ENCODE measurements around the gene LSM3. TPM values are rescaled to one million over a fixed set of nuclear protein-coding genes. Genes with fewer than 3 reads are reported as not detected.

The LSM3 gene
- total RNA-seq, 2 experiments from 2014 or later: 26.3 to 27.2 TPM

DNA sequence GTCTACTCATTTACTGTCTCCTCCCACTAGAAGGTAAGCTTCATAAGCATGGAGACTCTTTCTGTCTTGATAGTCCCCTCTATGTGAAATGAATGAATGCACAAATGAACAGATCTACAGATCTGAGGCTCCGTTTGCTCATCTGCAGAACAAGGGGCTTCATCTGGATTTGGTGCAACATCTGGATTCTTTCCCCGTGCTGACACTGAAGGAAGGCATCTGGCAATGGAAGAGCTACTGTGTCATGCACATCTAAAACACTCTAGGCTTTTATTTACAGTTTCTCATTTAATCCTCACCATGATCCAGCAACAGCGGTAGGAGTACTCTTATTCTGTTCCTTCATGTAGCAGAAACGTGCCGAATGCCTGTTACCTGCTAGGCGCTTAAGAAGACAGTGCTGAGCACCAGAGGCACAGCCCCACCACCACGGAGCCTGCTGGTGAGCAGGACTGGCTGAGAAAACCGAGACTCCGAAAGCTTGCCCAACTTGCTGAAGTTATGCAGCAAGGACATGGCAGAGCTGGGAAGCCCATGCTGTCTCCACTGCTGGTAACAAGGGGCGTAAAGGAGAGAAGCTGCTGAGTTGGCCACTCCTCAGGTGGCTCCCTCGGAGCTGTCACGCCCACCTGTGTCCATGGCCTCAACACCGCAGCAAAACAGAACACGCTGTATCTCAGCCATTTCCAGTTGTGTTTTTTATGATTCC is 31.1 kb downstream of the LSM3 start:
- Mint-ChIP-seq H3K36me3 (no peaks in the 10 kb centered on the region), H3K27me3 (no peaks in the 10 kb centered on the region), H3K4me3 (no peak overlapping the region)

DNA sequence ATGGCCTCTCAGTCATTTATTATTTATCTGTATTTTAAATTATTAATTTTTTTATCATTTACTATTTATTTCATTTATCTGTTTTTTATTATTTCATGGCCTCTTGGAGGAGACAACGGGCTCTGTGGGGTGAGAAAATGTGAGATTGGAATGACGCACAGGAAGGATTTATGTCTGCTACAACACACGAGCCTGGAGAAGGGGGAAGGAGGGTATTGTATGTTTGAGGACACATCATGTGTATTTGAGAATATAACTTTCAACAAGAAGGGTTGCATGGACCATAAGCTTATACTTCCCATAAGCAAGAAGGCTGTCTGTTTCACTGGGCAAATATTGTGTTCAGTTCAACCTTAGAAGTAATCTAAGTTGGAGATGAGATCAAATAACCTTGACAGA is 31.7 kb downstream of the LSM3 start:
- H3K27ac Mint-ChIP-seq: no peak overlapping the region
- H3K4me3 Mint-ChIP-seq: no peak overlapping the region
- no peak for DNase-seq
- H3K27me3 Mint-ChIP-seq: no peaks in the 10 kb centered on the region
- H3K36me3 Mint-ChIP-seq: no peaks in the 10 kb centered on the region
- H3K4me1 Mint-ChIP-seq: no peaks in the 10 kb centered on the region
- no peaks in the 10 kb centered on the region for H3K9me3 Mint-ChIP-seq

More for the DNA sequence above, 31.1 kb downstream of the LSM3 start:
- Mint-ChIP-seq H3K9me3 (no peaks in the 10 kb centered on the region), H3K27ac (no peak overlapping the region), H3K4me1 (no peaks in the 10 kb centered on the region)
- no peak for DNase-seq

DNA sequence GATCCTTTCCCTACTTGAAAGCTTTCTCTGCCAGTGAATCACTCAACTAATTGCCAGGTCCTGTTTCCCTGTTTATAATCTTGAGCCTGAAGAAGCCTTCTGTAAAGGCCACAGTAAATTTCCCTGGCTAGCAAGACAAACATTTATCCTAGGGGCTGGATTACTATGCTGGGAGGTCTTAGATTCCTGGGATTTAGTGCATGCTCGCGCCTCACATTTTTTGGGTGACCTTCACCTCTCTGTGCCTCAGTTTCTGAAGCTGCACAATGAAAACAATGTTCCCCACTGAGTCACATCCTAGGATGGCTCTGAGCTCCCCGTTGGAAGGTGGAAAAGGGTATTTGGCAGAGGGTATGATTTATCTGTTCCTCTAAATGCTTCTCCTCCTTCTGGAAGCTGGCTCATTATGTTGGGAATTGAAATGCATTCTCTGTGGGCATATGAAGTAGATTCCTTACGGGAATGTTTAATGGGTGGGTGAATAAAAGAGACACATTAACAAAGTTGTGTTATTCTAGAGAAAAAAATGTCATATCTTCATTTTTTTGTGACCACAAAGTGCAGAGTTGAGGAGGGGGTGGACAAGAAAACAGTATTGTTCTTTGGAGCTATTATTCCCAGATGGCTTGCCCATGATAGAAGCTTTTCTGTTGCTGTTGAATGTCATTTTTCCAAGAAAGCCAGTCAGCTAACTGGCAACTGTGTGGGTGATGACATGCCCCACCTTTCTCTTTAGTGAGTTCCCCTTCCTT is 32.4 kb downstream of the LSM3 start:
- H3K4me1 Mint-ChIP-seq: no peaks in the 10 kb centered on the region
- no peak overlapping the region for H3K4me3 Mint-ChIP-seq
- H3K27ac Mint-ChIP-seq: no peak overlapping the region
- DNase-seq: no peak
- H3K36me3 Mint-ChIP-seq: no peaks in the 10 kb centered on the region
- no peaks in the 10 kb centered on the region for H3K27me3 Mint-ChIP-seq
- H3K9me3 Mint-ChIP-seq: no peaks in the 10 kb centered on the region

DNA sequence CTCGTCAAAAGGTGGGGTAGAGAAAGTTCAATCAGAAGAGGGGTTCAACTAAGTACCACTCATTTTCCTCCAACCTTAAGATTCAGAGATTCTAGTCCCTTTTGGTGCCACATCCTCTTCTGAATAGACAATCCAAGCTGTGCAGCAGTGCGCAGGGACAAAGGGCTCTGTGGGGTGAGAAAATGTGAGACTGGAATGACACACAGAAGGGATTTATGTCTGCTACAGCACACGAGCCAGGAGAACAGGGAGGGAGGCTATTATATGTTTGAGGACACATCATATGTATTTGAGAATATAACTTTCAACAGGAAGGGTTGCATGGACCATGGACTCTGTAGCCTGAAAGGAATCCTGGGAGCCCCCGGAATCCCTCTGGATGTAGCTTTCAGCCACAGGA is 33.0 kb downstream of the LSM3 start:
- Mint-ChIP-seq H3K4me1 (no peaks in the 10 kb centered on the region), H3K9me3 (no peaks in the 10 kb centered on the region), H3K36me3 (no peaks in the 10 kb centered on the region), H3K27me3 (no peaks in the 10 kb centered on the region), H3K27ac (no peak overlapping the region), H3K4me3 (no peak overlapping the region)
- no peak for DNase-seq

DNA sequence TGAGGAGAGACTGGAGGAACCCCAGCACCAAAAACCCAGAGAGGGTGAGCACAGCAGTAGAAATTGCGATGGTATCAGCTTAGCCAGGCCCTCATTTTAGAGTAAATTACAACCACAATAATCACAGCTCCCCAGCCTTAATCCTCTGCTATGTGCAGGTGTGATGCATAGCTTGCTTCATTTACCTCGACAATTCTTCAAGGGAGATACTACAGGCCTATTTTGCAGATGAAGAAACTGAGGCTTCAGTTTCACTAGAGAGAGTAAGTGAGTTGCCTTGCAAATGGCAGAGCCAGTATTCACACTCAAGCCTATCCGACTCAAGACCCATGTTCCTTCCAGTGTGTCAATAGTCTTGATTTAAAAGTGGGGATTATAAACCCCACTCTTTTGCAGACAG is 33.4 kb downstream of the LSM3 start:
- H3K36me3 Mint-ChIP-seq: no peaks in the 10 kb centered on the region
- H3K27me3 Mint-ChIP-seq: no peaks in the 10 kb centered on the region
- H3K9me3 Mint-ChIP-seq: no peaks in the 10 kb centered on the region
- no peak overlapping the region for H3K4me3 Mint-ChIP-seq
- no peak for DNase-seq
- no peak overlapping the region for H3K27ac Mint-ChIP-seq
- no peaks in the 10 kb centered on the region for H3K4me1 Mint-ChIP-seq

DNA sequence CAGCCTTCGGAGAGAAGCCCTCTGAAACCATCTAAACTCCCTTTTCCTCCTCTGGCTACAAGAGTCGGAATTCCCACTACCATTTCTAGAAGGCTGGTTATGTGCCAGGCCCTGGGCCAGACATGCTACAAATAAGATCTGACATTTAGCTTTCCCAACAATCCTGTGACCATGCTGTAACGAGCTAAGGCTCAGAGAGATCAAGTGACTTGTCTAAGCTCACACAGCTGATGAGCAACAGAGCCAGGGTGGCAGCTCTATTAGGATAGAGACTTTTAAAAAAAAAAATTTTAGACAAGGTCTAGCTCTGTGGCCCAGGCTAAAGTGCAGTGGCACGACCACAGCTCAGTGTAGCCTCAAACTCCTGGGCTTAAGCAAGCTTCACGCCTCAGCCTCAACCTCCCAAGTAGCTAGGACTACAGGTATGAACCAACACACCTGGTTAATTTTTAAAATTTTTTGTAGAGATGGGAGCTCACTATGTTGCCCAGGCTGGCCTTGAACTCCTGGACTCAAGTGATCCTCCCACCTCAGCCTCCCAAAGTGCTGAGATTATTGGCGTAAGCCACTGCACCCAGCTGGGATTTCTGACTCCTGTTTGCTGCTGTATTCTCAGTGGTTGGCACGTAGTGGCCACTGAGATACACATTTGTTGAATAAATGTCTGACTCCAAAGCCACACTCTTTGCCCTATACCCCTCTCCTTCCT is 34.6 kb downstream of the LSM3 start:
- Mint-ChIP-seq H3K4me1 (no peaks in the 10 kb centered on the region), H3K9me3 (no peaks in the 10 kb centered on the region), H3K27me3 (no peaks in the 10 kb centered on the region), H3K27ac (no peak overlapping the region), H3K4me3 (no peak overlapping the region), H3K36me3 (no peaks in the 10 kb centered on the region)
- no peak for DNase-seq

DNA sequence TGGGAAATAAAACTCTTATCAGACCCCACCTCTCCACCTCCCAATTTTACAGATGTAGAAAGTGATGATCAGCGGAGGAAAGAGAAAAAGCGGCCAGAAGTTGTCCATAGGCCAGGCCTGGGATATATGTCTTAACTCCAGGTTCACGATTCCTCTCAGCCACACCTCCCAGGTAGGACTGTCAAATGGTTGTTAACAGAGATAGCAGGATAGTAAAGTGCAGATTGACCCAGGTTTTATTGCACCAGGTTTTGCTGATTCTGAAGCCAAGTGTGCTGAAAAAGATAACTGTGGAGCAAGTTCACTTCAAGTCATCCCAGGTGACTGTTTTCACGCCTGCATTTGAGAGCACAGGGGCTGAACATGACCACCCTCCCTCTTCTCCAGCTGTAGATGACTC is 36.1 kb downstream of the LSM3 start:
- DNase-seq: no peak
- peaks cover under 1% of the 10 kb centered on the region for H3K9me3 Mint-ChIP-seq
- H3K27me3 Mint-ChIP-seq: no peaks in the 10 kb centered on the region
- H3K4me3 Mint-ChIP-seq: no peak overlapping the region
- H3K36me3 Mint-ChIP-seq: no peaks in the 10 kb centered on the region
- H3K27ac Mint-ChIP-seq: no peak overlapping the region
- H3K4me1 Mint-ChIP-seq: no peaks in the 10 kb centered on the region

DNA sequence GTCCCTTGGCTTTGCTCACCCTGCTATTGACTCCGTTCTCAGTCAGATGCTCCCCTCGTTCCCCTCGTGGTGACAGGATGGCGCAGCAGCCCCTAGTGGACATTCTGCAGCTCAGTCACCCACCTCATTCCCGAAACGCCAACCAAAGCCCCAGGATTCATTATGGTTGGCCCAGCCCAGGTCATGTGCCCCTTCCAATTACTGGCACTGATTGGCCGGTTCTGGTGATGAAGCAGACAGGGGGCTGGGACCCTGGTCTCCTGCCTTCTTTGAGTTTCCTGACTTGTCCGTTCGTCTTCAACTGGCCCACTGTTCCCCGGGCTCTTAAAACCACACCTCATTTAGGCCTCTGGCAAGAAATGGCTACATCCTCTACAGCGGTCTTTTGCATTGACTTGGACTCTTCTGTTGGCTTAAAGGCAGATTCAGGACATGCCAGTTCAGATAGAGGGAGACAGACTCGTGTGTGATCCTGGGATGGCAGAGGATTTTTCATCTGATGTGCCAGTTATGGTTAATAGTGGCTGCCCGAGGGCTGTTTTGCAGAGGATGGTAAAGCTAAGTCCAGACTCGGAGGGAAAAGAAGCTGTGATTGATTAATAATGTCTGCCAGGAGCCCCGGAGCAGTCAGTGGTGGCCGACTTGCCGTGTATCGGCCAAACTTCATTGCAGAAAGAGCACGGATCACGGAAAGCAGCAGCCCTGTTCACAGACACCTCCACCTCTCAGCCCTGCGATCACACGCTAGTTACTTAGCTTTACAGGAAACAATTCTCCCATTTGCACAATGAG is 37.8 kb downstream of the LSM3 start:
- peaks cover 4% of the 10 kb centered on the region for H3K36me3 Mint-ChIP-seq
- DNase-seq: peak; percentile 61
- H3K27ac Mint-ChIP-seq: peak overlapping the region; percentile 59
- no peaks in the 10 kb centered on the region for H3K4me1 Mint-ChIP-seq
- H3K27me3 Mint-ChIP-seq: peaks cover 4% of the 10 kb centered on the region
- H3K9me3 Mint-ChIP-seq: peaks cover 11% of the 10 kb centered on the region
- H3K4me3 Mint-ChIP-seq: peak overlapping the region; percentile 76

DNA sequence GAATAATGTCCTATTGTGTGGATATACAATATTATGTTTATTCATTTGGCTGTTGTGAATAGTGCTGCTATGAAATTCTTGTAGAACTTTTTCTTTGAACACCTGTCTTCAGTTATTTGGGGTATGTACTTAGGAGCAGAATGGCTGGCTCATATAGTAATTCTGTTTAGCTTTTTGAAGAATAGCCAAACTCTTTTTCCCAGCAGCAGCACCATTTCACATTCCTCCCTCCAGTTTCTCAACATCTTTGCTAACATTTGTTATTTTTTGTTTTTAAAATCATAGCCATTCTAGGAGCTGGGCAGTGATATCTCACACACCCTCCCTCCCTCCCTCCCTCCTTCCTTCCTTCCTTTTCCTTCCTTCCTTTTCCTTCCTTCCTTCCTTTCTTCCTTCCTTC is 39.7 kb downstream of the LSM3 start:
- Mint-ChIP-seq H3K27ac (no peak overlapping the region), H3K36me3 (peaks cover 8% of the 10 kb centered on the region), H3K9me3 (peaks cover 20% of the 10 kb centered on the region), H3K4me3 (no peak overlapping the region), H3K27me3 (peaks cover 7% of the 10 kb centered on the region), H3K4me1 (no peaks in the 10 kb centered on the region)
- DNase-seq: no peak

DNA sequence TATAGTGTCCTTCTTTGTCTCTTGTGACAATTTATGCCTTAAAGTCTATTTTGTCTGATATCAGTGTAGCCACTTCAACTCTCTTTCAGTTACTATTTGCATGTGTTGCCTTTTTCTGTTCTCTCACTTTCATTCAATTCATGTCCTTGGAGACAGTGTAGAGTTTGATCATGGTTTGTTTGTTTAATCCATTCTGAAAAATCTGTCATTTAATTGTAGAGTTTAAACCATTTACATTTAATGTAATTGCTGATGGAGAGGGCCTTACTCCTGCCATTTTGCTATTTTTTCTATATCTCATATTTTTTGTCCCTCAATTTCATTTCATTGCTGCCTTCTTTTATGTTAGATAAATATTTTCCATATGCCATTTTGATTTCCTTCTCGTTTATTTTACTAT is 42.3 kb downstream of the LSM3 start:
- peaks cover 8% of the 10 kb centered on the region for H3K36me3 Mint-ChIP-seq
- H3K4me3 Mint-ChIP-seq: no peak overlapping the region
- H3K27me3 Mint-ChIP-seq: peaks cover 13% of the 10 kb centered on the region
- DNase-seq: no peak
- peaks cover 2% of the 10 kb centered on the region for H3K4me1 Mint-ChIP-seq
- H3K27ac Mint-ChIP-seq: no peak overlapping the region
- H3K9me3 Mint-ChIP-seq: peaks cover 20% of the 10 kb centered on the region

DNA sequence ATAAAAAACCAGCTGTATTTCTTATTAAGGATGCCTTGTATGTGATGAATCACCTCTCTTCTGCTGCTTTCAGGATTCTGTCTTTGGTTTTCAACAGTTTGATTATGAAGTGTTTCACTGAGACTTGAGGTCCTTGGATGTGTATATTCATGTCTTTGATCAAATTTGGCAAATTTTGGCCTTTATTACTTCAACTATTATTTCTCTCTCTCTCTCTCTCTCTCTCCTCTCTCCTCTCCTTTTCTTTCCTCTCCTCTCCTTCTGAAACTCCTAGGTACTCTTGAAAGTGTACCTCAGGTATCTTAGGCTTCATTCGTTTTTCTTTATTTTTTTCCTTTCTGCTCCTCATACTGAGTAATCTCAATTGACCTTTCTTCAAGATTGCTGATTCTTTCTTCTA is 43.3 kb downstream of the LSM3 start:
- Mint-ChIP-seq H3K4me1 (peaks cover 2% of the 10 kb centered on the region), H3K27me3 (peaks cover 19% of the 10 kb centered on the region), H3K36me3 (peaks cover 8% of the 10 kb centered on the region), H3K4me3 (no peak overlapping the region), H3K27ac (no peak overlapping the region), H3K9me3 (peaks cover 20% of the 10 kb centered on the region)
- DNase-seq: no peak

DNA sequence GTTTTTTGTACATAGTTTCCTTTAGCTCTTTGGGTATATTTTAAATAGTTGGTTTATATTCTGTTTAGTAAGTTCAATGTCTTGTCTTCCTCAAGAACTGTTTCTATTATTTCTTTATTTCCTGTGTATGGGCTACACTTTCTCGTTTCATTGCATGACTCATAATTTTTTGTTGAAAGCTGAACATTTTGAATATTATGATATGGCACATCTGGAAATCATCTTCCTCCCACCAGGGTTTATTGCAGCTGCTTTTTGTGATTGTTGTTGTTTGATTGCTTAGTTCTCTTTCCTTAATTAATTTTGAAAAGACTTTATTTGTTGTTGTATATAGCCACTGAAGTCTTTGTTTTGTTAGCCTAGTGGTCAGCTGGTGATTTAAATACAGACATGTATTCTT is 43.8 kb downstream of the LSM3 start:
- Mint-ChIP-seq H3K27ac (no peak overlapping the region), H3K27me3 (peaks cover 19% of the 10 kb centered on the region), H3K4me3 (no peak overlapping the region), H3K4me1 (peaks cover 2% of the 10 kb centered on the region), H3K9me3 (peaks cover 20% of the 10 kb centered on the region), H3K36me3 (peaks cover 8% of the 10 kb centered on the region)
- DNase-seq: no peak

DNA sequence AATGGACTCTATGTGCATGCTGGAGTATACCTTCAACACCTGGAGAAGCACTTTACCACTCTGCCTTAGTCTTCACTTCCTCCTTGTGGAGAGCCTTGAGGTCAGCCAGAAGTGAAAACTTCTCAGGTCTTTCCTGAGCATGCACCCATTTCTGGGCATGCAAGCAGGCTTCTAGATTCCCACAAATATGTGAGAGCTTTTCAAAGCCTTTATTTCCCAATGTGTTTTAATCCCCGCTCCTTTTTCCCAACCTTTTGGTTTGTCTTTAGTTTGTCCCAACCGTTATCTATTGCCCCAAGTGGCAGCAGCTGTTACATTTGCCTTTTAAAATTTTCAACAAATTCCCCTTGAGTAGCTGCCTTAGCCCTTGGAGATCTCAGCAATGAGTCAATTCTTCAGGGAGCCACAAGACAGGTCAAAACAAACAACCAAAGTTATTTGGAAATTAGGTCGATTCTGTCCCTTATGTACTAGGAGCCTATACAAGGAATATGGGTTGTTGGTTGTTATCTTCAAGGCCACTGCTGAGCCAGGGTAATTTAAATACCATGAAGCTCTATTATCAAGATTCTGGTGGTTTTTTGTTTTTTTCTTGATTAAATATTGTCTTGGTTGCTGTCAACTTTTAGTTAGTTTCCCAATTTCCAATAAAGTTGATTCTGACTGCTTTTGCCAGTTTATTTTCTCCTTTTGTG is 44.4 kb downstream of the LSM3 start:
- peaks cover 20% of the 10 kb centered on the region for H3K9me3 Mint-ChIP-seq
- H3K27me3 Mint-ChIP-seq: peaks cover 19% of the 10 kb centered on the region
- peaks cover 2% of the 10 kb centered on the region for H3K4me1 Mint-ChIP-seq
- no peak overlapping the region for H3K4me3 Mint-ChIP-seq
- no peak overlapping the region for H3K27ac Mint-ChIP-seq
- no peak for DNase-seq
- H3K36me3 Mint-ChIP-seq: peaks cover 8% of the 10 kb centered on the region

DNA sequence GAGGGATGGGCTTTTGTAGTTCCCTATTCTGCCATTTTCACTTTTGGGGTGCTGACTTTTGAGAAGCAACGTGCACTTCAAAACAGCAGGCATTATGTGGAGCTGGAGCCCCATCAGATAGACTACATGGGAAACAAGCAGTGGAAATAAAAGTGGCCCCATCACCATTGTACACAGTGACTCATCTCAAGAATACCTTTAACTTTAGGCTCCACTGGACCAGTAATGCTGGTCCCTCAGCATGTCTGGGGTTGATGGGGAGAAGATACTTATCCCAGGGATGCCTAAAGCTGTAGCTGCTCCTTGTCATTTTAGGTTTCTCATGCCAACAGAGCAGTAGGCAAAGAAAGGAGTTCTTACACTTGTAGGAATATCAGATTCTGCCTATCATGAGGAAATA is 45.0 kb downstream of the LSM3 start:
- peaks cover 19% of the 10 kb centered on the region for H3K27me3 Mint-ChIP-seq
- no peak overlapping the region for H3K27ac Mint-ChIP-seq

More for the DNA sequence above, 45.0 kb downstream of the LSM3 start:
- Mint-ChIP-seq H3K4me3 (no peak overlapping the region), H3K9me3 (peaks cover 20% of the 10 kb centered on the region), H3K4me1 (peaks cover 2% of the 10 kb centered on the region), H3K36me3 (peaks cover 8% of the 10 kb centered on the region)
- DNase-seq: no peak

All from activated naive CD8-positive, alpha-beta T cell treated with anti-CD3 and anti-CD28 coated beads for 36 hours (primary cell).